Measurements from ENCODE around the gene FADS6.

- TF ChIP-seq CTCF (conservative IDR thresholded peaks at IDR 0.05) (no peak), ZFX (IDR thresholded peaks at IDR 0.05) (no peak)
Observed at GRCh38 chr17:74862919-74863318, 30.5 kb downstream of the FADS6 start.
